HFFc6 (cell line): ENCODE measurements around the gene ZNF341. TPM values are rescaled to one million over a fixed set of nuclear protein-coding genes. Genes with fewer than 3 reads are reported as not detected.

Source experiments
- DNase-seq: peaks from one replicate; pipeline ENCODE4 v3.0.0-alpha.2; 2018
- H3K27ac Mint-ChIP-seq: 2 replicates; pipeline ENCODE4 v1.8.0; 2020; ENCODE audit warnings: mild to moderate bottlenecking, mixed read lengths
- H3K27me3 Mint-ChIP-seq: 2 replicates; pipeline ENCODE4 v1.8.0; 2021; ENCODE audit warnings: mild to moderate bottlenecking, moderate library complexity, mixed read lengths; ENCODE audit not compliant: insufficient read depth
- H3K36me3 Mint-ChIP-seq: 2 replicates; pipeline ENCODE4 v1.8.0; 2021; ENCODE audit warnings: low read depth, mixed read lengths
- H3K4me1 Mint-ChIP-seq: 2 replicates; pipeline ENCODE4 v1.8.0; 2020; ENCODE audit warnings: low read depth, mixed read lengths
- H3K4me3 Mint-ChIP-seq: 2 replicates; pipeline ENCODE4 v1.8.0; 2020; ENCODE audit warnings: mild to moderate bottlenecking, moderate library complexity, mixed read lengths
- H3K9me3 Mint-ChIP-seq: 2 replicates; pipeline ENCODE4 v1.8.0; 2020; ENCODE audit warnings: mild to moderate bottlenecking, mixed read lengths
- CTCF ChIP-seq: fragments of 200-600 bp; sonication (generic); IDR thresholded peaks from 2 replicates; pipeline ENCODE4 v1.5.0; 2021; ENCODE audit warnings: antibody characterized with exemption, mild to moderate bottlenecking
- total RNA-seq, 6 experiments: library from RNA; stranded (reverse); fragmentation: NEBNext Ultra II Directional; extraction: Animal tissue kit (Norgen Biotek cat#: 25700); gene quantifications; 2 replicates in 1 of 6; 3 replicates in 5 of 6; pipeline ENCODE4 v1.2.3, GENCODE V29; 2021

ZNF341 gene
- total RNA-seq, 6 experiments from 2014 or later, result 3.2 to 4.1 (median 3.6) TPM

- Mint-ChIP-seq H3K4me3 (no peak overlapping the region), H3K36me3 (no peaks in the 10 kb centered on the region; the same call in 1 of the 2 replicates), H3K27ac (no peak overlapping the region), H3K4me1 (peaks cover 32% of the 10 kb centered on the region), H3K27me3 (no peaks in the 10 kb centered on the region; the same call in 1 of the 2 replicates), H3K9me3 (no peaks in the 10 kb centered on the region)
- DNase-seq, result no peak
- no peak for TF ChIP-seq CTCF
Measured at GRCh38 chr20:33820362-33820761, 88.6 kb downstream of the ZNF341 start.

GRCh38 chr20:33821270-33821836 lies 89.6 kb downstream of the ZNF341 start:
- Mint-ChIP-seq H3K27ac (no peak overlapping the region), H3K4me1 (peaks cover 40% of the 10 kb centered on the region)

GRCh38 chr20:33822423-33822822 lies 90.6 kb downstream of the ZNF341 start:
- Mint-ChIP-seq H3K36me3 (no peaks in the 10 kb centered on the region; the same call in 1 of the 2 replicates), H3K4me1 (peaks cover 44% of the 10 kb centered on the region), H3K27ac (no peak overlapping the region), H3K9me3 (no peaks in the 10 kb centered on the region), H3K4me3 (no peak overlapping the region), H3K27me3 (no peaks in the 10 kb centered on the region; the same call in 1 of the 2 replicates)
- no peak for TF ChIP-seq CTCF
- no peak for DNase-seq

More at GRCh38 chr20:33821270-33821836, 89.6 kb downstream of the ZNF341 start:
- TF ChIP-seq CTCF, result no peak
- H3K27me3 Mint-ChIP-seq, result no peaks in the 10 kb centered on the region; the same call in 1 of the 2 replicates
- H3K9me3 Mint-ChIP-seq, result no peaks in the 10 kb centered on the region
- no peaks in the 10 kb centered on the region; the same call in 1 of the 2 replicates for H3K36me3 Mint-ChIP-seq
- H3K4me3 Mint-ChIP-seq, result no peak overlapping the region
- no peak for DNase-seq

- Mint-ChIP-seq H3K36me3 (no peaks in the 10 kb centered on the region; the same call in 1 of the 2 replicates), H3K27me3 (no peaks in the 10 kb centered on the region; the same call in 1 of the 2 replicates), H3K27ac (no peak overlapping the region), H3K9me3 (no peaks in the 10 kb centered on the region), H3K4me3 (no peak overlapping the region), H3K4me1 (peaks cover 39% of the 10 kb centered on the region)
- no peak for DNase-seq
- TF ChIP-seq CTCF, result no peak
Measured at GRCh38 chr20:33822991-33823390, 91.2 kb downstream of the ZNF341 start.

GRCh38 chr20:33824852-33825251 lies 93.1 kb downstream of the ZNF341 start:
- TF ChIP-seq CTCF, result no peak
- no peak for DNase-seq
- H3K27ac Mint-ChIP-seq, result no peak overlapping the region
- H3K36me3 Mint-ChIP-seq, result no peaks in the 10 kb centered on the region; the same call in 1 of the 2 replicates
- H3K4me1 Mint-ChIP-seq, result peaks cover 46% of the 10 kb centered on the region
- no peaks in the 10 kb centered on the region for H3K9me3 Mint-ChIP-seq
- no peaks in the 10 kb centered on the region; the same call in 1 of the 2 replicates for H3K27me3 Mint-ChIP-seq
- no peak overlapping the region for H3K4me3 Mint-ChIP-seq
